Stimulated activated CD8-positive, alpha-beta memory T cell treated with anti-CD3 and anti-CD28 coated beads, Interleukin-15, amount 100 ng/mL, for 4 hours (primary cell): Measurements from ENCODE around the gene GDE1.
"Not testable (repeated sequence)": the region's sequence is repeated elsewhere in the genome, so short reads cannot be mapped to it uniquely, and the experiment has no call there.

Experiments used
- DNase-seq, 2 donors: peaks; one replicate each; pipeline ENCODE4 v3.0.0-alpha.2; 2020; ENCODE audit warnings: low read depth in 2 of 2

GDE1 gene

GRCh38 chr16:19521471-19522396 is at the start of gene GDE1:
GDE1 (minus strand) TSS chr16:19522098; CDS start chr16:19521964, 134 bp downstream.
- DNase-seq: peak; percentile 84 to 90

- no peak for DNase-seq
Observed at GRCh38 chr16:19567560-19567959, 45.7 kb upstream of the GDE1 start.

- no peak for DNase-seq
Observed at GRCh38 chr16:19566362-19566761, 44.5 kb upstream of the GDE1 start.

GRCh38 chr16:19563377-19563776 is 41.5 kb upstream of the GDE1 start:
- DNase-seq: no peak

GRCh38 chr16:19560078-19560477 is 38.2 kb upstream of the GDE1 start:
- DNase-seq: no peak

- DNase-seq: no peak
Observed at GRCh38 chr16:19559242-19559910, 37.5 kb upstream of the GDE1 start.

GRCh38 chr16:19555938-19556771 is 34.3 kb upstream of the GDE1 start:
- no peak for DNase-seq

GRCh38 chr16:19555186-19555937 is 33.5 kb upstream of the GDE1 start, which contains the start of gene VPS35L:
VPS35L (plus strand) TSS chr16:19555703; CDS start chr16:19555730, 27 bp downstream.
- peak; percentile 94 for DNase-seq

GRCh38 chr16:19549673-19550072 is 27.8 kb upstream of the GDE1 start:
- no peak for DNase-seq

GRCh38 chr16:19548144-19548543 is 26.2 kb upstream of the GDE1 start:
- no peak for DNase-seq

- not testable (repeated sequence) for DNase-seq
Observed at GRCh38 chr16:19543278-19543996, 21.5 kb upstream of the GDE1 start.

GRCh38 chr16:19542138-19542821 is 20.4 kb upstream of the GDE1 start:
- DNase-seq: no peak

- no peak for DNase-seq
Observed at GRCh38 chr16:19540241-19540970, 18.5 kb upstream of the GDE1 start.

- no peak for DNase-seq
Observed at GRCh38 chr16:19532601-19533000, 10.7 kb upstream of the GDE1 start.

- DNase-seq: no peak
Observed at GRCh38 chr16:19528666-19529065, 6.8 kb upstream of the GDE1 start.

GRCh38 chr16:19527161-19527560 is 5.3 kb upstream of the GDE1 start:
- DNase-seq: no peak

- no peak for DNase-seq
Observed at GRCh38 chr16:19525385-19525723, 3.5 kb upstream of the GDE1 start.

GRCh38 chr16:19524616-19525384 is 2.9 kb upstream of the GDE1 start:
- DNase-seq: no peak

GRCh38 chr16:19524356-19524615 is 2.4 kb upstream of the GDE1 start:
- no peak for DNase-seq
